Measurements from ENCODE around the gene RAPGEF1. TPM values are rescaled to one million over a fixed set of nuclear protein-coding genes. Genes with fewer than 3 reads are reported as not detected.

The RAPGEF1 gene
- total and polyA plus RNA-seq, 2 donors (not counting 3 experiments of a cell fraction or from before 2014, with no cell fraction given), result 50.0 to 124 TPM

DNA sequence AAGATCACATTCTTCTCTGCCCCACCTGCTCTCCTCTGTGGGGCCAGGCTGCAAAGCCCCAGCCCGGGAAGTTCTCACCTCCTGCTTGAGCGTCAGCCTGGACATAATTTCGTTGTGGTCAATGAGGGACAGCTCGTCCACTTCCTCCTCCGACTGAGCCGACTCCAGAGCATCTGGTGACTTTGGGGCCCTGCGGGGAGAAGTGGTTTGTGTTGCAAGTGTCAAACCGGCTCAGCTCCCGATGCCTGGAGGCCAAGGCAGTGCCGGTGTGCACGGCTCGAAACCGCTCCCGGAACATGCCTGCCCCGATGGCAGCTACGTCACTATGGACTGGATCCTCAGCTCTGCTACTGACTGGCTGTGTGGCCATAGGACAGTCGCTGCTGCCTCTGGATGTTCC, 141.8 kb downstream of the RAPGEF1 start:
- intact Hi-C loops (cut with micrococcal nuclease), result no loop called here
- no peaks in the 10 kb centered on the region for H3K9me3 ChIP-seq (replicated peaks; ENCODE audit: control insufficient read depth, insufficient read depth, low read length)
- H3K27ac ChIP-seq (ENCODE audit: insufficient read depth, low read depth, low read length), result no peak overlapping the region
- BruUV-seq (replicated peaks), result no TSS peak
- H3K9me1 ChIP-seq (replicated peaks; ENCODE audit: control insufficient read depth, extremely low read depth, insufficient read depth, low read length), result no peaks in the 10 kb centered on the region
- no peak for FAIRE-seq
- CTCF ChIA-PET, result interaction anchor here (1.0 to 1.3 kb wide), 4 partner anchors 10 to 142 kb away, joined by 3 to 4 read pairs (median 4); no protein-coding TSS in a partner anchor
- peaks cover 14% of the 10 kb centered on the region for H3K4me1 ChIP-seq (ENCODE audit: control insufficient read depth, extremely low read depth, insufficient read depth, low read length)
- no peak overlapping the region for H2AFZ ChIP-seq (ENCODE audit: low read depth, low read length)
- H3K79me2 ChIP-seq (ENCODE audit: control insufficient read depth, insufficient read depth, low read length), result no peaks in the 10 kb centered on the region
- H3K4me3 ChIP-seq (replicated peaks in 1 of 3; ENCODE audit: insufficient read depth in 1 of 3, low read depth in 1 of 3, low read length in 3 of 3), result no peak overlapping the region
- DNase-seq (ENCODE audit: low read depth, low spot score), result no peak
- H3K27me3 ChIP-seq (ENCODE audit: control insufficient read depth in 2 of 2, insufficient read depth in 2 of 2, low read length in 2 of 2), result no peaks in the 10 kb centered on the region
- no peak overlapping the region for H3K9ac ChIP-seq (replicated peaks; ENCODE audit: extremely low read depth, insufficient read depth, low read length)
- H3K36me3 ChIP-seq (ENCODE audit: control insufficient read depth in 2 of 2, extremely low read depth in 1 of 2, insufficient read depth in 2 of 2, low read length in 2 of 2), result peaks cover 5 to 53% of the 10 kb centered on the region in 2 experiments
- no peak overlapping the region for H3K4me2 ChIP-seq (ENCODE audit: insufficient read depth, low read length)
- POLR2A ChIA-PET, result no interaction called here
- no peaks in the 10 kb centered on the region for H4K20me1 ChIP-seq (replicated peaks; ENCODE audit: control insufficient read depth, extremely low read depth, insufficient read depth, low read length)
- dilution Hi-C loops (cut with MboI; ENCODE audit: extremely low pct_ligation_motif_present, low sequenced_read_pairs), result no loop called here
- no peak for TF ChIP-seq JUN (IDR thresholded peaks at IDR 0.05; ENCODE audit: borderline replicate concordance, insufficient read depth, insufficient read length, low read depth)
- TF ChIP-seq POLR2A (IDR thresholded peaks at IDR 0.05; ENCODE audit: low read depth, low read length), result no peak

DNA sequence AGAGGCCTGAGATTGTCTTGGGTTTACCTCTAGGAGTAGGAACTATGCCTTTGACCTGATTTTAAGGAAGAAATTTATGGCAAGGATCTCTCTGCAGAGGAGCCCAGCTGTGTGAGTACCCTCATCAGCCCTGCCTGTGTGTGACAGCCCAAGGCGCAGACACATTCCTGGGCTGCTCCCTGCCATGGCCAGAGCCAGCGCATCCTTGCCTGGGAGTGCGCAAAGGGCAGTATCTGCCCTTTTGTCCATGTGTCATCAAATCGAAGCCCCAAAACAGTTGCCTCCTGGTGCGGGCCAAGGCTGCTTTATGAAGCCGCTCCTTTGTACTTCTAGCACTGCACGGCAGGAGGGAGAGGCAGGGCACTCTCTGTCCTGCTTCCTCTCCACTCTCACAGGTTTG, 142.6 kb downstream of the RAPGEF1 start:
- TF ChIP-seq CTCF (IDR thresholded peaks at IDR 0.05; ENCODE audit: extremely low read depth in 1 of 2, insufficient read depth in 1 of 2, low read depth in 1 of 2, low read length in 2 of 2), result no peak
- no peak for TF ChIP-seq GATA2 (IDR thresholded peaks at IDR 0.05; ENCODE audit: insufficient read depth, insufficient read length, low read depth, low read length)
- no peak for TF ChIP-seq MAX (IDR thresholded peaks at IDR 0.05; ENCODE audit: insufficient read depth, insufficient read length)
- TF ChIP-seq JUN (IDR thresholded peaks at IDR 0.05; ENCODE audit: borderline replicate concordance, insufficient read depth, insufficient read length, low read depth), result no peak
- TF ChIP-seq EZH2 (IDR thresholded peaks at IDR 0.05; ENCODE audit: borderline replicate concordance, low read depth, low read length, severe bottlenecking), result no peak
- no peak for TF ChIP-seq POLR2A (IDR thresholded peaks at IDR 0.05; ENCODE audit: low read depth, low read length)
- no peak for TF ChIP-seq MYC (IDR thresholded peaks at IDR 0.05; ENCODE audit: low read depth, low read length)
- FAIRE-seq, result no peak
- Histone ChIP-seq H3K4me1 (ENCODE audit: control insufficient read depth, extremely low read depth, insufficient read depth, low read length) (peaks cover 14% of the 10 kb centered on the region), H3K27ac (ENCODE audit: insufficient read depth, low read depth, low read length) (no peak overlapping the region), H3K27me3 (ENCODE audit: control insufficient read depth in 2 of 2, insufficient read depth in 2 of 2, low read length in 2 of 2) (no peaks in the 10 kb centered on the region), H3K4me2 (ENCODE audit: insufficient read depth, low read length) (no peak overlapping the region), H3K9me3 (replicated peaks; ENCODE audit: control insufficient read depth, insufficient read depth, low read length) (no peaks in the 10 kb centered on the region), H3K9ac (replicated peaks; ENCODE audit: extremely low read depth, insufficient read depth, low read length) (no peak overlapping the region), H2AFZ (ENCODE audit: low read depth, low read length) (no peak overlapping the region), H4K20me1 (replicated peaks; ENCODE audit: control insufficient read depth, extremely low read depth, insufficient read depth, low read length) (no peaks in the 10 kb centered on the region), H3K36me3 (ENCODE audit: control insufficient read depth in 2 of 2, extremely low read depth in 1 of 2, insufficient read depth in 2 of 2, low read length in 2 of 2) (peaks cover 5 to 48% of the 10 kb centered on the region in 2 experiments), H3K4me3 (replicated peaks in 1 of 3; ENCODE audit: insufficient read depth in 1 of 3, low read depth in 1 of 3, low read length in 3 of 3) (no peak overlapping the region), H3K79me2 (ENCODE audit: control insufficient read depth, insufficient read depth, low read length) (no peaks in the 10 kb centered on the region), H3K9me1 (replicated peaks; ENCODE audit: control insufficient read depth, extremely low read depth, insufficient read depth, low read length) (no peaks in the 10 kb centered on the region)
- POLR2A ChIA-PET, result no interaction called here
- no TSS peak for BruUV-seq (replicated peaks)
- dilution Hi-C loops (cut with MboI; ENCODE audit: extremely low pct_ligation_motif_present, low sequenced_read_pairs), result no loop called here
- DNase-seq (ENCODE audit: low read depth, low spot score), result no peak
- intact Hi-C loops (cut with micrococcal nuclease), result no loop called here
- CTCF ChIA-PET, result interaction anchor here (1.3 kb wide), 1 partner anchor 143 kb away, joined by 4 read pairs; no protein-coding TSS in a partner anchor
